Measurements from ENCODE around the gene MCTP1.

The MCTP1 gene

DNA sequence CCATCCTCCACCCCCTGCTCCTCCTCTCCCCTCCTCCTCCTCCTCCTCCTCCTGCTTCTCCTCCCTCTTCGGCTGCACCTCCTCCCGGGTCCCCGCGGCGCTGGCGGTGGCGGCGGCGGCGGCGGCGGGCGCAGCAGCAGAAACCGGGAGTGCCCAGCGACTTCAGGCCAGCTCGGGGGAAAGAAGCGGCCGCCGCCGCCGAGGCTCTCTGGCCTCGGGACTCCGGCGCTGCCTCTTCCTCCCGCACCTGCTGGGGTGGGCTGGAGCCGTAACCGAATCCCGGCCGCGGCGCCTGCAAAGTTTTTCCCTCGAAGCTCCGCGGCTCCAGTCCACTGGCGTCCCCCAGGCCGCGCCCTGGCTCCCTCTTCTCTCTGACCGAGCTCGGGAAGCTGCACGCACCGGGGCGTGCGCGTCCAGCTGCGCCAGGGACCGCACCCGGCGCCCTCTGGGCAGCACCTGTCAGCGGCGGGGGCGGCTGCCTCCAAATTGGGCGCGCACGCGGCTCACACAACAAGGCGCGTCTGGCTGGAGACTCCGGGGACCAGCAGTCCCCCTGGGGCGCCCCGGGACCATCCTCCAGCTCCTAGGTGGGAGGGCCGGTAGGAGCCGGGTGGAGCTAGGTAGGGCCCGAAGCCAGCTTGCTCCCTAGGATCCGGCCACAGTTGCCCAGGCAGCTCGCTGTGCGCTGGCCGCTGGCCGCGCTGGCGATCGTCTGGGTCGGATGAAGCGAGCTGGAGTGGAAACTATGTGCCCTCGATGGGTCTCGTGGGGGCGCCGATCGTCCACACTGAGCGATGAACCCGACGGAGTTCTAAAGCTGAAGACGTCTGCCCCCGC is at the start of gene MCTP1:
TSS of gene MCTP1 (minus strand) at position 523 of the 837 bp plus-strand sequence.
- DNase-seq: peak; percentile 20

DNA sequence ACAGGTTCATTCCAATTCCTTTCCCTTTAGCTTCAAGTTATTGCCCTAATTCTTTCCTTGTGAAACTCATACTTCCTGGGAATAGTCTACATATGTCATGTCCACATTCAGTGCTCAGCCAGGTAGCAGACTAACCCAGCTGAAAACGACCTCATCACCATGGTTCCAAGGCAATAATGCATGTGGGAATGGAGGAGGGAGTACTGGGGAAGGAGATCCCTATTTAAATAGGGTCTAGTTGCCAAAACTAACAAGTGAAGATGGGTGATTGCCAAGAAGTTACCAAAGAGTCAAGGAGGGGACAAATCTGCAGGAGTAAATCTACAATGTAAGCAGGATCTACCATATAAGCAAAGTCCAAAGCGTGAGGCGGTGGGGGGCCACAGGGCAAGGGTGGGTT is 47.3 kb upstream of the MCTP1 start:
- DNase-seq: no peak

DNA sequence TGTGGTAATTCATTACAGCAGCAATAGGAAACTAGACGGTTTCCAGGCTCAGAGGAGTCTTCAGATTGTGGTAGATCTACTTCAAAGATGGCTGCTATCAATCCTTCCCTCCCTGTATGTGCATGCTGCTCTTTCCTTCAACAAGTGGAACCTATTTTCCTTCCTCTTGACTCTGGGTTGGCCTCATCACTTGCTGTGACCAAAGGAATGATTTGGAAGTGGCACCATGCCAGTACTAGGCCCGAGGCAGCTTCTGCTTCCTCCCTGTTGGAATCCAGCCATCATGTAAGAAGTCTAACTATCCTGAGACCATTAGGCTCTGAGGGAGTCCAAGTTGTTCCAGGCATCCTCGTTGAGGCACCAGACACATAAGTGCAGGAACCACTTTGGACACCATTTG is 46.5 kb upstream of the MCTP1 start:
- no peak for DNase-seq

DNA sequence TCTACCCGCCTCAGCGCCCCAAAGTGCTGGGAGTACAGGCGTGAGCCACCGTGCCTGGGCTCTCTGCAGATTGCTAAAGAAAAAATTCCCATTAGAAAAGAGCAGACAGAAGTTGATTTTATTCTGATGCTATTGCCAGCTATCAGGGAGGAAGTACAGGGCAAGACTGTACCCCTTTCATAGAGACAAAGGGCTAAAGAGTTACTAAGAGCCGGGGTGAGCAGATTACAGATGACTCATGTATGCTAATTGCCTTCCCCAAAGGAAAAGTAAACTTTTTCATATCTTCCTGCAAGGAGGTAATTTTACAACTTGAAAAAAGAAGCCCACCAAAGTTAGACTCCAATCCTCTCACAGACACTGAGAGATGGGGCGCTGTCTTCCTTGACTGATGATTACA is 42.3 kb upstream of the MCTP1 start:
- DNase-seq: no peak

DNA sequence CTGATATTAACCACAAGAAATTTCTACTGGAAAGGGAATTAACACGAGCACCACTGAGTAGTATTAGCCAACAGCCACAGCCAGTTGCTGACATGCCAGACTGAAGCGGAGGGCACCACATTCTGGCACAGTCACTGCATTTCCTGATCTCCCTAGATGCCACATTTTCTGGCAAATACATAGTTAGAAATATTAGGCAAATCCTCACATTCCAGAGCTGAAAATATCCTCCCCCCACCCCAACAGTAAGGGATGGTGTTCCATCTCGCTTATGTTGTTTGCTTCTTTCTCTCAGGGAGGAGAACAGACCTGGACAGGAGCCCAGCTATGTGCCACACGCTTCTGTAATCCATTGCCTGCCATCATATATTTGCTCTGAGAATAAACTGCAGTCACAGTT is 32.8 kb upstream of the MCTP1 start:
- no peak for DNase-seq

DNA sequence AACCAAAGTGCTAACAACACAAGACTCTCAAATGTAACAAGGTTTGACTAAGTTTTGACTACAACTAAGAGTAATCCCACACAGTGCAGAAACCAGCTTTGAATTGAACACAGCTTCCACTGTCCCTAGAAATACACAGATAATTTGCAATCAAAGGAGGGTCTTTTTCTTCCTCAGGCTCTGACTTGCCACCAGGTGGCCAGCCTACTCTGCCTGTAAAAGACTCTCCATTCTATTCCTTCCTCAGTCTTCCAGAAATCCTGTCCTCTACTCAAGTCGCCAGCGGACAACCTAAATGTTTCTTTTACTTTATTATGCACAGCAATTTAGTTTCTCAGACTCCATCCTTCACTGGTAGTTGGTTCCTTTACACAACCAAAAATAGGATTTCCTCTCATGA is 32.2 kb upstream of the MCTP1 start:
- DNase-seq: no peak

DNA sequence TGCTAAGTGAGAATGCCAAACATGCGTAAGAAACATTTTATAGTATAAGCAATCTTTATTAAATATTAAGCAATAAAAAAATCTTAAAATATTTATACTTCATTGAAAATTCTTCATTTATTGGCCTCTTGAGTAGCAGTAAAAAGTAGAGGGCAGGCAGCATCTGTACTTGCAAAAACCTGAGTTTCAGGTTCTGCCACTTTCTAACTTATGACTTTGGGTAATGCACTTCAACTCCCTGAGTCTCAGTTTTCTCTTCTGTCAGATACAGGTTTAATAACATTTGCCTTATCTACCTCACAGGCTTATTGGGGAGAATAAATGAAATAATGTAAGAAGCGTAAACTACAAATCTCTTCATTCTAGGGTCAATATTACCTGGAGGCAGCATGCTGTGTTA is 19.8 kb upstream of the MCTP1 start:
- DNase-seq: no peak

DNA sequence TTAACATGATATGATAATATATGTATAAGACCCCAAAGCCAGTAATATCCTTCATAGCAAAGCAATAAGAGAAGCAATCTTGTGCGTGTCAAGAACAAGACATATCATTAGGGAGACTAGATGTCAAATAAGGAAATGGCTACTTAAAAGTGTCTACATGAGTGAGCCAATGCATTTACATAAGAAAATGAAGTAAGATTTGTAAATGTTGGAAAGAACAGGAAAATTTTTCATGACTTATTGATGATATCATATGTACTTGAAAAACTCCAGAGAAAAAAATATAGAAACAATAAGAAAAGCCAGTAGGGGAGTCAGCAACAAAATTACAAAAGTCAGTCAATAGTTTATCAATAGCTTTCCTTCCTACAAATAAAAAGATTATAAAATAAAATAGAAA is 13.8 kb upstream of the MCTP1 start:
- no peak for DNase-seq

DNA sequence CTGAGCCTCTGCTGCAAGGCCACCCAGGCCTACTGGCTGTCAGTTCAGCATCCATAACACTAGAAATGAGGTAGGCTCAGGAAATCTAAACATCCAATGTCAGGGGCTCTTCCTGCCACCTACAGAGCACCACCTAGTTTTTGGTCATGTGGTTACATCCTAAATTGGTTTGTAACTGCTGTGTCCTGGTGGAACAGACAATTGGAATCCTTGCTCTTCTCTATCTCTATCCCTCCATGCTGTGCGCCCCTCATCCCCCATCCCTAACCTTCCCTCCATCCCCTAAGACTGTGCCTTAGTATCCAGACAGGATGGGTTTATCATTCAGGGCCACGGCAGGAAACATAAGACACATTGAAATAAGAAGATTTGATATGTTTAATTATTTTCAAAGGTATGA is 11.4 kb upstream of the MCTP1 start:
- no peak for DNase-seq

DNA sequence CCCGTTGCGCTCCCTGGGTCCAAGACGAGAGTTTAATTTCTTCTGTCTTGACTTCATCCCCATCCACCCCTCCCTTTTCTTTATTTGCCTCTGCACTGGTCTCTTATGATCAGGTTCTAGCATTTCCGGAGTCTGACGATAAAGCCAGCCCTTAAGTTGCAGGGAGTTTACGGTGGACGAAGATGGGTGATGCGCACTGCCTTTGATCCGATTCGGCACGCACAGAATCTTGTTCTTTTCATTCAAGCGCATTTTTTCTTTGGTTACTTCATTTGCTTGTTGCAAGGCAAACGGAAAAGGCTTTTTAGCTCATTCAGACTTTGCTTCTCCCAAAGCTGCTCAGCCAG is 488 bp upstream of the MCTP1 start:
- DNase-seq: no peak

DNA sequence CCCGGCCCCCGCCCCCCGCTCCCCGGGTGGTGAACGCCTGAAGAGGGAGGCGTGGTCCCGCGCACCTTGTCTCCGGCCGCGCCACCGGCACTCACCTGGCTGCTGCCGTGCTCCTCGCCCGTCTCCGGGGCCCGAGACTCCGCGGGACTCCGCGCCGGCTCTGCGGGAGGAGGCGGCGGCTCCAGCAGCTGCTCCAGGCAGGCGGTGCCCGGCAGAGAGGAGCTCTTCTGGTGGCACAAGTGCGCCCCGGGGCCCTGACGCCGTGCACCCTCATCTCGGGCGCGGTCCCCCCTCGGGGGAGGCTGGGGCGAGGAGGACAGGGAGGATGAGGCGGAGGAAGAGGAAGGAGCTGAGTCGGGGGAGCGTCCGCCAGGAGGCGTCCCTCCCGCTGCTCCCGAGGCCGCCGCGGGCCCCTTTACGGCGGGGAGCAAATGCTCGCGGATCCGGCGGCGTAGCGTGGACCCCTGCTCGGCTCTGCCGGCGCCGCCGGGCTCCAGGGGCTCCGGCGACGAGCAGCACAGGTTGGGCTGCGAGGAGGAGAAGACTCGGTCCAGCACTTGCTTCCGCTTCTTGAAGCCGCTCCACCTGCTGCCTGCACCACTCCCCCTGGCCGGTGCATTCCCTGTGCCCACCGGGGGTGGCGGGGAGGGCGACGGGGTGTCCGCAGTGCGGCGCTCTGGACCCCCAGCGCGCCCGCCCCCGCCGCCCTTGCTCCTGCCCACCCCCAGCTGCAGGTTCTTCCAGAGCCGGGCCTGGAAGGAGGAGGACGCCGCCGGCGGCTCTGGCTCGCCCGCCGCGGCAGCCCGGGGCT is 928 bp downstream of the MCTP1 start:
- peak; percentile 34 for DNase-seq

DNA sequence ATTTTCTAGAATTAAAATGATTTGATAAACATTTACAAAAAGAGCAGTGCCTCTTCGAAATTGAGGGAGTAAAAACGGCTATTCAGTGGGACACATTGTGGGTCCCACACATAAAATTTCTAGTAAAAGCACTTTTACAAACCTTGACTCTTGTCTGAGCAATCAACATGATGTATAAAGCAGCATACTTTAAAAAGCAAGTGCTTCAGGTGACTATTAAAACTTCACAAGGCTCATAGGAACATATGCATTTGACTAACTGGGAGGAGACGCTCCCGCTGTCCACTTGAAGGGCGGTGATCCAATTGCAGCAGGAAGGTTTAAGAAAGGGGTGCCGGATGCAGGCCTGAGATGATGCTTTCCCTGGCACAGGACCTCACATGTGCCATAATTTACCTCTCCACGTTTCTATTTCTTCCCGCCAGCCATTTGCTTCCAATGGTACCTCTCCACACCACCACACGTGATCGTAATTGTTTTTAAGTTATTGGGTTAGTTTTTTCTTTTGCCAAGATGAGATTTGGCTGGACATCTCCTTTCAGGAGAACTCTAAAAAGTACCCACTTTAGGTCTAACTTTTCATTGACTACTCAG is 1.8 kb downstream of the MCTP1 start:
- DNase-seq: peak; percentile 7

DNA sequence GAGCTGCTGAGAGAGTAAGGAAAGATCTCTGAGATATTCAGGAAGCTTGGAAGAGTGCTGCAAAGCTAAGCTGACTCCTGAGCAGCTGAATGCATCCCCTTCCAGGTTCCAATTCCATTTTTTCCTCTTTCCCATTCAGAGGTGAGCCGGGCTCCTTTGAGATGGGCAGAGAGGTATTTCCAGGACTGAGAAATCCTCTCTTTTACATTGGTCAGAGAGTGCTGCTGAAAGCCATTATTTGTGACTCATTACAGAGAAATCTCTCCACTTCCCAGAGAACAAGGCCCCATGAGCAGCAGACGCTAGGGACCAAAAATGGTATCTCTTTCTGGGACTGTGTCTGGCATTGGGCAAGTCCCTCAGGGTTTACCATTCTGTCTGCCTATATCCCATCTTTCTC is 3.7 kb downstream of the MCTP1 start:
- no peak for DNase-seq

DNA sequence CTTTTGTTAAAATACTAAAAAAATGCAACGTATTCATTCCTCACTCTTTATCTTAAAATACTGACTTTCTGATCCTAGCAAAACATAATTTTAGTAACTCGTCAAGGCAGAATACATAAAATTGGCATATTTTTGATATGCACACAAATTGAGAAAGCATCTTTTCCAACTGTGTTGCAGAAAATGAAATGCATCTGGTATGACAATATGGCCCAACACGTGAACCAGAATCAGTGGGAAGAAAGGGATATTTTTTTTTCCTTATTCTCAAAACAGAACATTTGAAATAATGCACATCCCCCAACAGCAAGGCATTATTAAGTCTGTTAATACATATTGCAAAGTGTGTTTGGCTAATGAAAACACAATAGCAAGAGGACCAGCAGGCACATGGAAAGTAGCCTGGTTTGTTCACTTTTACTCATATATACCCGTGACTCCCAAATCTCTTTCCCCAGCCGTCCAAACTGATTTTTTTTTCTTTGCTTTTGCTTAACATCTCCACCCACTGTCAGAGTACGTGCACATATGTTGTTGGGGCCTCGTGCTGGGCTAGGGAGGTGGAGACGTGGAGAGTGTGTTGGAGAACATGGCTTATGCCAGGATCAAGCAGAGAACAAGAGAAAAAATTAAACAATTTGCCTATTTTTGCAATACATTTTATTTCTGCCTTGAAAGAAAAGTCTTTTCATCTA is 4.3 kb downstream of the MCTP1 start:
- peak; percentile 31 for DNase-seq

DNA sequence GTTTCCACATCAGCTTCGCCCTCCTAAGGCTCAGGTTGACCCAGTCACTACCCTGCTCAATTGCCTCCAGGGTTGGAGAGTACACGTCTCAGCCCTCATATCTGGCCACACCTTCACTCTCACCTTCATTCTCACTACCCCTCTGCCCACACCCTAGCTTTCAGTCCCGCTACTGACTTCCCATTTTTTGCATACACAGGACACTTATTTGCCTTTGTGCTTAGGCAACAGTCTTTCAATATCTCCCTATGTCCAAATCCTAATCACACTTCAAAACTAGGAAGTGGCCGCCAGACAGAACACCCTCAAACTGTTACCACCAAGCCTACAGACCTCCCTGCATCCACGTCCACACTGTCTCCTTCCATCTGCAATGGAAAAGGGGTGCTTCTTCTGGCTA is 10.9 kb downstream of the MCTP1 start:
- DNase-seq: no peak

DNA sequence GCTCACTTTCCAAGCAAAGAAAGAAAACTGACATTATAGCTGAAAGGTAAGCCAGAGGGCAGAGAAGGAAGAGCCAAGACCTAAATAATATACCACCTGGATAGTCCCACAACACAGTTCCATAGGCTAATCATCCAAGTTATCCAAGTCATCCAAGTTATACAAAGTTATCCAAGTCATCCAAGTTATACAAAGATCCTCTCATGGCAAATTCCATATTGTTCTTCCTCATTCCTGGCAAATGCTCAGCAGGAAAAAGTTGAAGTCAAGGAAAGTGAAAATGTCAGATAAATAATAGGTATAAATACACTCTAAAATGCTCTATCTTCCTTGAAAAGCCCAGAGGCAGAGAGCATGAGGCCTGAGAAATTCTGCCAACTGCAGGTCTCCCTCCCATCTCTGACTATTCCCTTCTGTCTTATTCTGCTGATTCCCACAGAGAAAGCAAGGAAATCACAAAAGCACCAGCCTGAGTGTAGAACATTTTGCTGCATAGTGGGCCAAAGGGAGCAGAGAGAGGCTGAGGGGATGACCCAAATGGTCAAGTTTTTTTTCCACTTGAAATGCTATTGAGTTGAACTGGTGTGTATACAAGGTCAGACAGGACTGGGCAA is 12.5 kb downstream of the MCTP1 start:
- no peak for DNase-seq

DNA sequence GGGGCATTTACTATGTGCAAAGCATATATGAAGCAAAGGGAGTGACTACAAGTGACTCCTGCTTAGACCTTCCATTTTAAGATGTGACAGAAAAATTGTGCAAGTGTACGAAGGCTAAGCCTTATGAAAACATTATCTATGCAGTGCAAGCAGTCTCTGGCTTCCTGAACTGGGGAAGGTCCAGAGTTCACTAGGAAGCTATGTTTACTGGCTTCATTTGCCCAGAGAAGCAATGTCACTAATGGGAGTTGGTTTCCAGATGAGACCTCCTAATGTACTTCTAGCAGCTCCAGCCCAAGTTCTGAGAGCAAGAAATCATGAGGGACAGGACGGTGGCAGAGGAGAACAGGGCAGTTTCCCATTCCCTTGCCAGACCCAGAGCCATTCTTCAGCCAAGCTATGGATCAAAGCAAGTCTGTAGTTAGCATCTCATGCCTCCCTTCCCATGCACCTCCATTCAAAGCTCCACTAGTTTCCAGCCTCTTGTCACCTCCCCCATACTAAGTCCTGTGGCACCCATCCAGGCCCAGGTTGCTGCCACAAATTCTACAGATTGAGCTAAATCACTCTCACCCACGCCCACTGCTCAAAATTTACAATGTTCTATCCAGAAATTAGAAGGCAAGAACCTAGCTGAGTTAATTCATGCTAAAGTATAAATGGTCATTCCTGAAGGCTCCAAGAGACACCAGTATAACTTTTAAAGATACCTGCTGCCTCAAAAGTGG is 21.8 kb downstream of the MCTP1 start:
- DNase-seq: no peak

DNA sequence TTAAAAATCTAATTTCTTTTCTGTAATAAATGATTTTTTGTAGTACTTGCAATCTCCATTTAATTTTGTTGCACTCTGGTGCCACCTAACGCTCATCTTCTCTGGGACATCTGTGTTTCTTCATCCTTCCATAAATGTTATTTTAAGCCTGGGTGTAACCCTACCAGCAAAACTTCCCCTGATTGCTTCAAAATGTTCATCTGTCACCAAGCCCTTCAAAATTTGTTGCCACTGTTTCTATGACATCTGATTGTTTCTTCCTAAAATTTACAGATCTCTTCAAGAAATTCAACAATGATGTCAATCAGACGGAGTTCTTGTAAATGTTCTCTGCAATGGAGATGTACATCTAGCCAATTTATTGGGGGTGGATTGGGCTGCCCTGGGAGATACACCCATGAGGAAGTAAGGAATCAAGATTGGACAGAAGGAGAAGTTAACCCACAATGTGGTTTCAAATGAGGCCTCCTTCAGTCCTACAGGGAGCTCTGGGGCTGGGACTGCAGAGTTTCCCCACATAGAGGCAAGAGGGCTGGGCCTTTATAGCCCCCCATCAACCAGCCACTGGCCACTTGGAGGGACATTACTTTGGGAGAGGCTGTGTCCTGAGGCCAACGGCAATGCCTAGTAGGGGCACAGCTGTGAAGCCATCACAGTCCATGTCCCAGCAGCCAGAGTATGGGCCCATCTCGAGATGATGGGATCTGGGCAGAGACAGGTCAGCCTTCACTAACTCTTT is 23.3 kb downstream of the MCTP1 start:
- DNase-seq: peak; percentile 20

DNA sequence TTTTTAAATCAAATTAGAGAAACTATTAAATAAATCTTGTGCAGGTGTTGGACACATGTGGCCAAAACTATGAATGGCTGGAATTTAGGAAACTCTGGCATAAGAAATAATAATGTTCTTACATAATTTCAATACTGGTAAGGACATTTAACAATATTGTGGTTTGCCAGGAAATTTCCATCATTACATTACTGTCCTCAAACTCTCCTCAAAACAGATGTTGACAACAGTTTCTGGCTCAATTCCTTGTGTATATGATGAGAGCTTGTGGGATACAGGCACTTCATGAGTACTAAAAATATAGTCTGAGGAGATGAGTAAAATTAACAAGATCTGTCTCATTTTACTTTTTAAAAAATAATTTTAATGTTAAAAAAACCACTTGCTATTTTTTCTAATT is 27.9 kb downstream of the MCTP1 start:
- no peak for DNase-seq

DNA sequence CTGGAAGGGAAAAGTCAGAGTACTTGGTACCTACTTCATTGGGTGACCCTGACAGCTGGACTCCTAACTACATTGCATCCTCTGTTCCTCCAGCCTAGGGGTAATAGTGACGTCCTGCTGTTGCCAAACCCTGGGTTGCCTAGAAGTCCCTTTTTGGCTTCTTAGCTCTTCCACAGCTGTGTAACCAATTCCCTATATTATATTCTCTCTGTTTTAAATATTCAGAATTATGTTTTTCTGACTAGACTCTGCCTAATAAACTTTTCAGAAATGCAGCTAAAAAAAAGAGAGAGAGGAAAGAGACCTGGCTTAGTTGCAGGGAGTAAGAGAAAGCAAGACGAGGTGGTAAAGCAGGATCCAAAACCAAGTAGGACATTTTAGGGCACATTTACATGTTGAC is 28.4 kb downstream of the MCTP1 start:
- DNase-seq: no peak

DNA sequence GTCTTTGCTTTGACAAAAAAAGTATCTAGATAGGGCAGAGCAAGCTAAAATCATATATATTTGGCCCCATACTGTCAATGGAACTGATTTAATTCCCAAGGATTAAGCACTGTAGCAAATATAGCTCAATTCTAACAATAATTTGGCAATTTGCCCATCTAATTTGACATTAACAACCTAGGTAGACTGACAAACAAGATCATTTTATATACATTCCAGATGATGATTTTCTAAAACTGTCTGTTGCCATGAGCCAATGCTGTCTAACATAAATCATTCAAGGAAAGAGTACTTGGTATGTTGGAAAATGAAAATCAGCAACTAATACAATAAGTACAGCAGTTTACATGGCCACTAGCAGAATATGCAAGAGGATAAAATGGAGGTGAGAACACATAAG is 32.1 kb downstream of the MCTP1 start:
- DNase-seq: no peak

DNA sequence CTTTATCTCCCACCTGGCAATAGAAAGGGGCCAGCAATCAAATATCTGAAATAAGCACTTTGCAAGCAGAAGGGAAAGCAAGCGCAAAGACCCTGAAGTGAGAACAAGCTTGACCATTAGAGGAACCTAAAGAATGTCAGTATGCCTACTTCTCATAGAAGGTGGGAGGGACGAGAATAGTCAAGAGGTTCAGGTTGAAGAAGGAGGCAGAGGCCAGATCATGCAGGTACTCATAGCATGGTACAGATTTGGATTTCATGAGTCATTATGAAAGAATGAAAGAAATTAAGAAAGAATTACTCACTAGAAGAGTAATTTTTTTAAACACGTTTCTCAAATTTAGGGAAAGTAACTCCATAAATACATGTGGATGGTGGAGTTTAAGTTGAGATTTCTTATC is 33.7 kb downstream of the MCTP1 start:
- DNase-seq: no peak

All from NCI-H2171 treated with DMSO at 0.1 percent for 48 hours (cell line).